ENCODE results near the gene SRPK2.
"Not testable (repeated sequence)": the region's sequence is repeated elsewhere in the genome, so short reads cannot be mapped to it uniquely, and the experiment has no call there.

DNA sequence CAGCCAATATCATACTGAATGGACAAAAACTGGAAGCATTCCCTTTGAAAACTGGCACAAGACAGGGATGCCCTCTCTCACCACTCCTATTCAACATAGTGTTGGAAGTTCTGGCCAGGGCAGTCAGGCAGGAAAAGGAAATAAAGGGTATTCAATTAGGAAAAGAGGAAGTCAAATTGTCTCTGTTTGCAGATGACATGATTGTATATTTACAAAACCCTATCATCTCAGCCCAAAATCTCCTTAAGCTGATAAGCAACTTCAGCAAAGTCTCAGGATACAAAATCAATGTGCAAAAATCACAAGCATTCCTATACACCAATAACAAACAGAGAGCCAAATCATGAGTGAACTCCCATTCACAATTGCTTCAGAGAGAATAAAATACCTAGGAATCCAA is 129.8 kb downstream of the SRPK2 start:
- TF ChIP-seq, protein P1, sequence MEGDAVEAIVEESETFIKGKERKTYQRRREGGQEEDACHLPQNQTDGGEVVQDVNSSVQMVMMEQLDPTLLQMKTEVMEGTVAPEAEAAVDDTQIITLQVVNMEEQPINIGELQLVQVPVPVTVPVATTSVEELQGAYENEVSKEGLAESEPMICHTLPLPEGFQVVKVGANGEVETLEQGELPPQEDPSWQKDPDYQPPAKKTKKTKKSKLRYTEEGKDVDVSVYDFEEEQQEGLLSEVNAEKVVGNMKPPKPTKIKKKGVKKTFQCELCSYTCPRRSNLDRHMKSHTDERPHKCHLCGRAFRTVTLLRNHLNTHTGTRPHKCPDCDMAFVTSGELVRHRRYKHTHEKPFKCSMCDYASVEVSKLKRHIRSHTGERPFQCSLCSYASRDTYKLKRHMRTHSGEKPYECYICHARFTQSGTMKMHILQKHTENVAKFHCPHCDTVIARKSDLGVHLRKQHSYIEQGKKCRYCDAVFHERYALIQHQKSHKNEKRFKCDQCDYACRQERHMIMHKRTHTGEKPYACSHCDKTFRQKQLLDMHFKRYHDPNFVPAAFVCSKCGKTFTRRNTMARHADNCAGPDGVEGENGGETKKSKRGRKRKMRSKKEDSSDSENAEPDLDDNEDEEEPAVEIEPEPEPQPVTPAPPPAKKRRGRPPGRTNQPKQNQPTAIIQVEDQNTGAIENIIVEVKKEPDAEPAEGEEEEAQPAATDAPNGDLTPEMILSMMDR (conservative IDR thresholded peaks at IDR 0.05; ENCODE audit: low read length) = not testable (repeated sequence)
- not testable (repeated sequence) for TF ChIP-seq EZH2phosphoT487 (IDR thresholded peaks at IDR 0.05; ENCODE audit: borderline replicate concordance)

Measured in Loucy (cell line).